AG08395 (cell line): ENCODE results near the gene TRAF5.

ENCODE experiments used
- DNase-seq: peaks from one replicate; pipeline ENCODE4 v3.0.0; 2012; ENCODE audit warnings: mixed read lengths, low spot score

TRAF5 gene

GRCh38 chr1:211328084-211328694, 1.6 kb downstream of the TRAF5 start:
- no peak for DNase-seq

GRCh38 chr1:211328866-211329475, 2.3 kb downstream of the TRAF5 start:
- DNase-seq = no peak

- no peak for DNase-seq
These were observed 3.1 kb downstream of the TRAF5 start for GRCh38 chr1:211329764-211330201.

- DNase-seq = no peak
These were observed 3.8 kb downstream of the TRAF5 start for GRCh38 chr1:211330282-211330936.

- DNase-seq = peak; percentile 58
These were observed 4.5 kb downstream of the TRAF5 start for GRCh38 chr1:211331011-211331709.

GRCh38 chr1:211332036-211332616, 5.5 kb downstream of the TRAF5 start:
- no peak for DNase-seq

- DNase-seq = no peak
These were observed 6.2 kb downstream of the TRAF5 start for GRCh38 chr1:211332830-211333229.

- DNase-seq = no peak
These were observed 7.3 kb downstream of the TRAF5 start for GRCh38 chr1:211333906-211334305.

GRCh38 chr1:211334986-211335385, 8.4 kb downstream of the TRAF5 start:
- DNase-seq = no peak

- DNase-seq = no peak
These were observed 9.0 kb downstream of the TRAF5 start for GRCh38 chr1:211335522-211336157.

GRCh38 chr1:211336161-211336560, 9.5 kb downstream of the TRAF5 start:
- DNase-seq = no peak

GRCh38 chr1:211336775-211337174, 10.1 kb downstream of the TRAF5 start:
- DNase-seq = no peak

GRCh38 chr1:211337430-211338223, 11.0 kb downstream of the TRAF5 start:
- DNase-seq = no peak

- DNase-seq = no peak
These were observed 11.6 kb downstream of the TRAF5 start for GRCh38 chr1:211338224-211338620.

GRCh38 chr1:211339631-211340041, 13.0 kb downstream of the TRAF5 start:
- no peak for DNase-seq

GRCh38 chr1:211340622-211341507, 14.2 kb downstream of the TRAF5 start:
- no peak for DNase-seq

- no peak for DNase-seq
These were observed 15.4 kb downstream of the TRAF5 start for GRCh38 chr1:211341999-211342398.

GRCh38 chr1:211343607-211344006, 17.0 kb downstream of the TRAF5 start:
- DNase-seq = no peak

- DNase-seq = no peak
These were observed 17.6 kb downstream of the TRAF5 start for GRCh38 chr1:211344152-211344618.

GRCh38 chr1:211345719-211346118, 19.1 kb downstream of the TRAF5 start:
- DNase-seq = no peak
